Smooth muscle cell (in vitro differentiated cells): ENCODE results near the gene SH3GL1. TPM values are rescaled to one million over a fixed set of nuclear protein-coding genes. Genes with fewer than 3 reads are reported as not detected.

Experiments used
- DNase-seq: peaks from one replicate; lab custom pipeline; 2025; ENCODE audit not compliant: unreplicated experiment; lab: John Stamatoyannopoulos, UW
- H2AFZ ChIP-seq: fragments of 200-600 bp; sonication (generic); 2 replicates; pipeline ENCODE4 v1.6.0; 2016; ENCODE audit warnings: antibody characterized with exemption, low read depth, mild to moderate bottlenecking
- H3F3A ChIP-seq: fragments of 200-600 bp; sonication (generic); 2 replicates; pipeline ENCODE4 v1.6.0; 2017; ENCODE audit warnings: antibody characterized with exemption, low read depth
- H3K27ac ChIP-seq: fragments of 200-600 bp; sonication (generic); 2 replicates; pipeline ENCODE4 v1.5.1; 2016; ENCODE audit warnings: low read depth, mild to moderate bottlenecking
- H3K27me3 ChIP-seq: fragments of 200-600 bp; sonication (generic); 2 replicates; pipeline ENCODE4 v1.6.1; 2016; ENCODE audit warnings: low read depth, mild to moderate bottlenecking
- H3K36me3 ChIP-seq: fragments of 200-600 bp; sonication (generic); 2 replicates; pipeline ENCODE4 v1.5.1; 2016; ENCODE audit warnings: low read depth
- H3K4me1 ChIP-seq: fragments of 200-600 bp; sonication (generic); 2 replicates; pipeline ENCODE4 v1.5.1; 2016; ENCODE audit warnings: low read depth
- H3K4me2 ChIP-seq: fragments of 200-600 bp; sonication (generic); 2 replicates; pipeline ENCODE4 v1.6.0; 2016; ENCODE audit warnings: mild to moderate bottlenecking
- H3K4me3 ChIP-seq: fragments of 200-600 bp; sonication (generic); 2 replicates; pipeline ENCODE4 v1.5.1; 2016; ENCODE audit warnings: mild to moderate bottlenecking
- H3K79me2 ChIP-seq: fragments of 200-600 bp; sonication (generic); 2 replicates; pipeline ENCODE4 v1.6.0; 2016; ENCODE audit warnings: low read depth, mild to moderate bottlenecking
- H3K9ac ChIP-seq: fragments of 200-600 bp; sonication (generic); 2 replicates; pipeline ENCODE4 v1.6.0; 2016; ENCODE audit warnings: low read depth
- H3K9me3 ChIP-seq: fragments of 200-600 bp; sonication (generic); replicated peaks from 2 replicates; pipeline ENCODE4 v1.5.1; 2016; ENCODE audit warnings: low read depth
- H4K20me1 ChIP-seq: fragments of 200-600 bp; sonication (generic); 2 replicates; pipeline ENCODE4 v1.6.0; 2016; ENCODE audit warnings: low read depth
- CTCF ChIP-seq: fragments of 200-600 bp; sonication (generic); IDR thresholded peaks from 2 replicates; pipeline ENCODE4 v1.5.1; 2017; ENCODE audit warnings: borderline replicate concordance, mild to moderate bottlenecking, antibody characterized with exemption; ENCODE audit not compliant: insufficient read depth, poor library complexity, severe bottlenecking
- WGBS: methylation state at CpG from one replicate; pipeline ENCODE4 v1.1.7; 2016; ENCODE audit warnings: low lambda C conversion rate; 5-methylcytosine and 5-hydroxymethylcytosine counted together
- polyA plus RNA-seq: library from polyadenylated mRNA; unstranded; fragments of >200 nt; fragmentation: Nextera tagmentation; extraction: Ambion mirVana; gene quantifications from 2 replicates; pipeline ENCODE4 v1.2.1, GENCODE V29; 2016
- total RNA-seq: library from RNA; depleted of rRNA; stranded (reverse); fragments of >200 nt; gene quantifications from 2 replicates; pipeline ENCODE4 v1.2.3, GENCODE V29; 2014

SH3GL1 gene
- total and polyA plus RNA-seq, 2 experiments from 2014 or later, result 52.9 to 120 TPM

GRCh38 chr19:4386041-4386782 lies 14.1 kb downstream of the SH3GL1 start:
- H2AFZ ChIP-seq, result no peak overlapping the region
- peaks cover 28% of the 10 kb centered on the region for H3F3A ChIP-seq
- TF ChIP-seq CTCF, result peak; percentile 38
- peak overlapping the region; percentile 77 for H3K4me2 ChIP-seq
- 57% methylated on average over 13 of the region's 13 CpGs for WGBS
- H3K4me1 ChIP-seq, result peaks cover 49% of the 10 kb centered on the region
- H3K79me2 ChIP-seq, result peaks cover 97% of the 10 kb centered on the region
- peak overlapping the region; percentile 75 for H3K27ac ChIP-seq
- H4K20me1 ChIP-seq, result peaks cover 96% of the 10 kb centered on the region
- no peaks in the 10 kb centered on the region for H3K36me3 ChIP-seq
- H3K4me3 ChIP-seq, result no peak overlapping the region
- no peaks in the 10 kb centered on the region for H3K9me3 ChIP-seq
- H3K27me3 ChIP-seq, result no peaks in the 10 kb centered on the region
- DNase-seq, result no peak
- H3K9ac ChIP-seq, result peak overlapping the region; percentile 44

- H3K9me3 ChIP-seq, result no peaks in the 10 kb centered on the region
- DNase-seq, result no peak
- H4K20me1 ChIP-seq, result peaks cover 96% of the 10 kb centered on the region
- peak overlapping the region; percentile 75 for H3K27ac ChIP-seq
- no peak overlapping the region for H3K4me3 ChIP-seq
- H2AFZ ChIP-seq, result no peak overlapping the region
- no peaks in the 10 kb centered on the region for H3K27me3 ChIP-seq
- 61% methylated on average over 15 of the region's 15 CpGs for WGBS
- TF ChIP-seq CTCF, result no peak
- peak overlapping the region; percentile 77 for H3K4me2 ChIP-seq
- no peaks in the 10 kb centered on the region for H3K36me3 ChIP-seq
- peak overlapping the region; percentile 44 for H3K9ac ChIP-seq
- peaks cover 96% of the 10 kb centered on the region for H3K79me2 ChIP-seq
- H3K4me1 ChIP-seq, result peaks cover 42% of the 10 kb centered on the region
- peaks cover 23% of the 10 kb centered on the region for H3F3A ChIP-seq
Observed at GRCh38 chr19:4385291-4386040, 14.9 kb downstream of the SH3GL1 start.

GRCh38 chr19:4380254-4380727 lies 20.1 kb downstream of the SH3GL1 start:
- H4K20me1 ChIP-seq, result peaks cover 96% of the 10 kb centered on the region
- H3K4me1 ChIP-seq, result peaks cover 23% of the 10 kb centered on the region
- DNase-seq, result no peak
- peaks cover 88% of the 10 kb centered on the region for H3K79me2 ChIP-seq
- no peaks in the 10 kb centered on the region for H3K9me3 ChIP-seq
- no peak overlapping the region for H3K4me2 ChIP-seq
- TF ChIP-seq CTCF, result no peak
- H3K36me3 ChIP-seq, result no peaks in the 10 kb centered on the region
- H3K4me3 ChIP-seq, result no peak overlapping the region
- H2AFZ ChIP-seq, result no peak overlapping the region
- H3F3A ChIP-seq, result peaks cover 30% of the 10 kb centered on the region
- no peak overlapping the region for H3K9ac ChIP-seq
- 78% methylated on average over 17 of the region's 17 CpGs for WGBS
- no peak overlapping the region for H3K27ac ChIP-seq
- H3K27me3 ChIP-seq, result no peaks in the 10 kb centered on the region
